ENCODE data around the gene C1orf216.

GRCh38 chr1:35763201-35763600 is 44.5 kb upstream of the C1orf216 start:
- TF ChIP-seq MAX (IDR thresholded peaks at IDR 0.05; ENCODE audit: low read depth, low read length), result no peak
- no peak for TF ChIP-seq CTCF (IDR thresholded peaks at IDR 0.05; ENCODE audit: low read depth, low read length)
- no peak for TF ChIP-seq POLR2A (IDR thresholded peaks at IDR 0.05; ENCODE audit: extremely low read depth, insufficient read length)
